ENCODE data around the gene DYNC1LI2. TPM values are rescaled to one million over a fixed set of nuclear protein-coding genes. Genes with fewer than 3 reads are reported as not detected.

The DYNC1LI2 gene
- total and polyA plus RNA-seq, 9 of the 15 experiments (the other 6 are each of a cell fraction or from before 2014, with no cell fraction given), result 5.1 to 48.9 (median 38.2) TPM

- 0 out of 2 replicates have a peak, but pooled peaks have one; percentile 2 for TF ChIP-seq CBX1 (IDR thresholded peaks at IDR 0.05; ENCODE audit: low read depth)
- TF ChIP-seq JUN (IDR thresholded peaks at IDR 0.05; ENCODE audit: borderline replicate concordance, low read depth, low read length), result no peak
- 0 out of 2 replicates have a peak, but pooled peaks have one; percentile 22 for TF ChIP-seq JUN (CRISPR knock-in tag; IDR thresholded peaks at IDR 0.05; ENCODE audit: borderline replicate concordance)
- TF ChIP-seq TFAP4 (CRISPR knock-in tag; IDR thresholded peaks at IDR 0.05; ENCODE audit: borderline replicate concordance), result peak; percentile 90
- TF ChIP-seq TGIF2 (CRISPR knock-in tag; IDR thresholded peaks at IDR 0.05), result no peak
- TF ChIP-seq FOXK2 (conservative IDR thresholded peaks at IDR 0.05 in 1 of 2, IDR thresholded peaks at IDR 0.05 in 1 of 2; ENCODE audit: low read depth in 2 of 2), result no peak
These were observed 431 bp downstream of the DYNC1LI2 start (continued) for GRCh38 chr16:66751053-66751302.

DNA sequence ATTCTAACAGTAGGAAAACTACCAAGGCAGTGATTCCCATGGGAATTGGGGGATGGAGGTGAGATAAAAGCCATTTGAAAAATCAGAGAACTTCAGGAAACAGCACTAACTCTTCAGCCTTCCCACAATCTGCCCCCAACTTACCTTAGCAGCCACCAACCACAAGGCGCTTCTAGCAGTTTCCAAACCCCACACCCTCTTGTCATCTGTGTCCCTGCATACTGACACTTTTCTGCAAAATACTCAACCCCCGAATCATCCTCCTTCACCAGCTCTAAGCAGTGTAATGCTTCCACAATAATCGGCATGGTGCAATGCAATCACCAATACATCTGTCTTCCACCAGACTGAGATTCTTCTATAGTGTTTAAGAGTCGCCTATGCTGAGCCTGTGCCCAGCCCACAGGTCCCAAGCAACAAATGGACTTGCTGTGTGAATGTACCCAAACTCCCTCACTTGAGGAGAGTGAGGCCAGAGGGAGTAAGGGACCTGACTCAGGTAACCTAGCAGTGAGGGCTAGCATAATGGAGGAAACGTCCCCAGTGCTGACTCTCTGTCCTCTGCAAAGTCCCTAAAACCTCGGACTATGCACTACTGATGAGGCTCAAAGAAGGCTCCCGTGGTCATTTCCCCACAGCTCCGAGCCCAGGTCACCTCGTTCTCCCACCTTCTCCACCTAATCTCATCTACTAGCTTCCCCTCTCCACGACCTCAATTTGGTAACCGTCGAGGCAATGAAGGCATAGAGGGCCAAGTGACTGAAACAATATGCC, 943 bp downstream of the DYNC1LI2 start:
- peak; percentile 62; the same call in 1 of the 2 replicates for TF ChIP-seq FOXK1 (CRISPR knock-in tag; IDR thresholded peaks at IDR 0.05; ENCODE audit: borderline replicate concordance)
- no peak for TF ChIP-seq ZNF324 (CRISPR knock-in tag; IDR thresholded peaks at IDR 0.05)
- no peak for TF ChIP-seq NCOA1 (IDR thresholded peaks at IDR 0.05; ENCODE audit: low read depth)
- no peak for TF ChIP-seq TRIM24 (IDR thresholded peaks at IDR 0.05)
- Histone ChIP-seq H2AFZ (ENCODE audit: low read depth, low read length) (peak overlapping the region; percentile 91), H3K9me3 (replicated peaks; ENCODE audit: control insufficient read depth, insufficient read depth, low read depth, low read length) (no peaks in the 10 kb centered on the region), H3K27ac (ENCODE audit: extremely low read depth, low read depth, low read length) (peak overlapping the region; percentile 94), H3K4me2 (ENCODE audit: insufficient read depth, low read length) (peak overlapping the region; percentile 99), H3K36me3 (ENCODE audit: control insufficient read depth, insufficient read depth, low read length) (peaks cover 47% of the 10 kb centered on the region), H3K9me1 (ENCODE audit: control insufficient read depth, insufficient read depth, low read length) (no peaks in the 10 kb centered on the region), H3K79me2 (ENCODE audit: control insufficient read depth, insufficient read depth, low read length) (peaks cover 45% of the 10 kb centered on the region), H4K20me1 (replicated peaks; ENCODE audit: control insufficient read depth, insufficient read depth, low read length) (peaks cover 10% of the 10 kb centered on the region), H3K4me1 (replicated peaks in 1 of 2; ENCODE audit: control insufficient read depth in 2 of 2, insufficient read depth in 2 of 2, low read length in 2 of 2) (peaks cover 9 to 15% of the 10 kb centered on the region in 2 experiments; a peak in 4 of 5 replicates), H3K9ac (ENCODE audit: insufficient read depth in 1 of 2, low read depth in 2 of 2, low read length in 2 of 2) (peak overlapping the region; percentile 96 to 99), H3K27me3 (ENCODE audit: control insufficient read depth in 2 of 2, insufficient read depth in 2 of 2, low read length in 2 of 2) (no peaks in the 10 kb centered on the region), H3K4me3 (peak overlapping the region; percentile 97)
- in situ Hi-C loops (cut with MboI) (no loop called here), intact Hi-C loops (cut with micrococcal nuclease) (no loop called here)
- WGBS (ENCODE audit: insufficient coverage, low coverage, missing lambda C conversion rate), result 8% methylated on average over 12 of the region's 12 CpGs
- FAIRE-seq (peak; percentile 57), DNase-seq (ENCODE audit: extremely low read depth in 1 of 4, low spot score in 3 of 4) (peak in 1 of 4 experiments; percentile 9), ATAC-seq (peak; percentile 24)
- BruUV-seq (replicated peaks), result no TSS peak
- POLR2A ChIA-PET, result interaction anchor here (0.9 to 2.8 kb wide), 5 partner anchors 9 to 131 kb away, joined by 3 to 22 read pairs (median 6); no protein-coding TSS in a partner anchor
- CTCF ChIA-PET (ENCODE audit: low intra/inter-chr PET ratio), result no interaction called here

Data from K562 (cell line).